NCI-H2029 treated with DMSO at 0.1 percent for 48 hours (cell line): ENCODE measurements around the gene CAPN9.
"Not testable (repeated sequence)": the region's sequence is repeated elsewhere in the genome, so short reads cannot be mapped to it uniquely, and the experiment has no call there.

ENCODE experiments used
- DNase-seq: peaks from one replicate; lab custom pipeline; 2025; lab: John Stamatoyannopoulos, UW

CAPN9 gene

GRCh38 chr1:230747127-230747730, at the start of gene CAPN9:
TSS of gene CAPN9 (plus strand) at chr1:230747388. CDS start at chr1:230747497, 109 bp downstream.
- DNase-seq: no peak

- DNase-seq: no peak
Measured at GRCh38 chr1:230698130-230698529, 49.1 kb upstream of the CAPN9 start.

- not testable (repeated sequence) for DNase-seq
Measured at GRCh38 chr1:230698964-230699363, 48.2 kb upstream of the CAPN9 start.

GRCh38 chr1:230699716-230700115, 47.5 kb upstream of the CAPN9 start:
- no peak for DNase-seq

GRCh38 chr1:230700132-230700531, 47.1 kb upstream of the CAPN9 start:
- no peak for DNase-seq

- DNase-seq: no peak
Measured at GRCh38 chr1:230701434-230701833, 45.8 kb upstream of the CAPN9 start.

- DNase-seq: no peak
Measured at GRCh38 chr1:230701895-230702768, 45.1 kb upstream of the CAPN9 start.

- no peak for DNase-seq
Measured at GRCh38 chr1:230702934-230703678, 44.1 kb upstream of the CAPN9 start.

- DNase-seq: no peak
Measured at GRCh38 chr1:230703679-230704385, 43.4 kb upstream of the CAPN9 start.

- DNase-seq: no peak
Measured at GRCh38 chr1:230704830-230705229, 42.4 kb upstream of the CAPN9 start.

GRCh38 chr1:230705289-230706019, 41.7 kb upstream of the CAPN9 start:
- DNase-seq: no peak

GRCh38 chr1:230706020-230706699, 41.0 kb upstream of the CAPN9 start:
- DNase-seq: no peak

GRCh38 chr1:230706887-230707731, 40.1 kb upstream of the CAPN9 start:
- no peak for DNase-seq

- DNase-seq: no peak
Measured at GRCh38 chr1:230707732-230708630, 39.2 kb upstream of the CAPN9 start.

- DNase-seq: no peak
Measured at GRCh38 chr1:230708631-230709580, 38.3 kb upstream of the CAPN9 start.

GRCh38 chr1:230709619-230710542, 37.3 kb upstream of the CAPN9 start:
- DNase-seq: no peak

GRCh38 chr1:230710543-230710904, 36.7 kb upstream of the CAPN9 start:
- DNase-seq: no peak
